ENCODE results near the gene SLC35F4. TPM values are rescaled to one million over a fixed set of nuclear protein-coding genes. Genes with fewer than 3 reads are reported as not detected.

SLC35F4 gene
- total and polyA plus RNA-seq, 10 of the 15 experiments (the other 5 are each of a cell fraction or from before 2014, with no cell fraction given) = 0.06 to 0.30 TPM; not detected in 8

GRCh38 chr14:57835766-57836165 lies 30.1 kb downstream of the SLC35F4 start:
- H3K79me2 ChIP-seq (ENCODE audit: control insufficient read depth, insufficient read depth, low read length) = no peaks in the 10 kb centered on the region
- POLR2A ChIA-PET = no interaction called here
- SMC1A ChIA-PET (ENCODE audit: uncharacterized antibody, unreplicated experiment) = no interaction called here
- in situ Hi-C loops (cut with MboI) = no loop called here
- no peak for FAIRE-seq
- no peaks in the 10 kb centered on the region for H4K20me1 ChIP-seq (ENCODE audit: control insufficient read depth, insufficient read depth)
- intact Hi-C loops (cut with micrococcal nuclease; ENCODE audit: unreplicated experiment) = no loop called here
- H3K27ac ChIP-seq (ENCODE audit: control insufficient read depth, insufficient read depth) = no peak overlapping the region
- TF ChIP-seq NR2C2 (IDR thresholded peaks at IDR 0.05; ENCODE audit: borderline replicate concordance, control insufficient read depth, insufficient read length, low read depth) (no peak), PML (IDR thresholded peaks at IDR 0.05; ENCODE audit: low read length) (no peak), ZNF622 (IDR thresholded peaks at IDR 0.05) (no peak), YBX1 (IDR thresholded peaks at IDR 0.05) (no peak), RFX5 (IDR thresholded peaks at IDR 0.05; ENCODE audit: low read depth, low read length) (no peak), BCL11A (IDR thresholded peaks at IDR 0.05; ENCODE audit: low read depth, low read length) (no peak), MEF2B (IDR thresholded peaks at IDR 0.05; ENCODE audit: partially characterized antibody, poor library complexity, severe bottlenecking) (no peak), SUZ12 (IDR thresholded peaks at IDR 0.05; ENCODE audit: unreplicated experiment) (no peak), GATAD2B (conservative IDR thresholded peaks at IDR 0.05; ENCODE audit: low read depth) (no peak), ZNF207 (IDR thresholded peaks at IDR 0.05; ENCODE audit: borderline replicate concordance) (no peak), NFYB (IDR thresholded peaks at IDR 0.05; ENCODE audit: insufficient read depth, low read depth, low read length) (no peak), ASH2L (IDR thresholded peaks at IDR 0.05; ENCODE audit: borderline replicate concordance, low read depth) (no peak)
- TF ChIP-seq, protein P1, sequence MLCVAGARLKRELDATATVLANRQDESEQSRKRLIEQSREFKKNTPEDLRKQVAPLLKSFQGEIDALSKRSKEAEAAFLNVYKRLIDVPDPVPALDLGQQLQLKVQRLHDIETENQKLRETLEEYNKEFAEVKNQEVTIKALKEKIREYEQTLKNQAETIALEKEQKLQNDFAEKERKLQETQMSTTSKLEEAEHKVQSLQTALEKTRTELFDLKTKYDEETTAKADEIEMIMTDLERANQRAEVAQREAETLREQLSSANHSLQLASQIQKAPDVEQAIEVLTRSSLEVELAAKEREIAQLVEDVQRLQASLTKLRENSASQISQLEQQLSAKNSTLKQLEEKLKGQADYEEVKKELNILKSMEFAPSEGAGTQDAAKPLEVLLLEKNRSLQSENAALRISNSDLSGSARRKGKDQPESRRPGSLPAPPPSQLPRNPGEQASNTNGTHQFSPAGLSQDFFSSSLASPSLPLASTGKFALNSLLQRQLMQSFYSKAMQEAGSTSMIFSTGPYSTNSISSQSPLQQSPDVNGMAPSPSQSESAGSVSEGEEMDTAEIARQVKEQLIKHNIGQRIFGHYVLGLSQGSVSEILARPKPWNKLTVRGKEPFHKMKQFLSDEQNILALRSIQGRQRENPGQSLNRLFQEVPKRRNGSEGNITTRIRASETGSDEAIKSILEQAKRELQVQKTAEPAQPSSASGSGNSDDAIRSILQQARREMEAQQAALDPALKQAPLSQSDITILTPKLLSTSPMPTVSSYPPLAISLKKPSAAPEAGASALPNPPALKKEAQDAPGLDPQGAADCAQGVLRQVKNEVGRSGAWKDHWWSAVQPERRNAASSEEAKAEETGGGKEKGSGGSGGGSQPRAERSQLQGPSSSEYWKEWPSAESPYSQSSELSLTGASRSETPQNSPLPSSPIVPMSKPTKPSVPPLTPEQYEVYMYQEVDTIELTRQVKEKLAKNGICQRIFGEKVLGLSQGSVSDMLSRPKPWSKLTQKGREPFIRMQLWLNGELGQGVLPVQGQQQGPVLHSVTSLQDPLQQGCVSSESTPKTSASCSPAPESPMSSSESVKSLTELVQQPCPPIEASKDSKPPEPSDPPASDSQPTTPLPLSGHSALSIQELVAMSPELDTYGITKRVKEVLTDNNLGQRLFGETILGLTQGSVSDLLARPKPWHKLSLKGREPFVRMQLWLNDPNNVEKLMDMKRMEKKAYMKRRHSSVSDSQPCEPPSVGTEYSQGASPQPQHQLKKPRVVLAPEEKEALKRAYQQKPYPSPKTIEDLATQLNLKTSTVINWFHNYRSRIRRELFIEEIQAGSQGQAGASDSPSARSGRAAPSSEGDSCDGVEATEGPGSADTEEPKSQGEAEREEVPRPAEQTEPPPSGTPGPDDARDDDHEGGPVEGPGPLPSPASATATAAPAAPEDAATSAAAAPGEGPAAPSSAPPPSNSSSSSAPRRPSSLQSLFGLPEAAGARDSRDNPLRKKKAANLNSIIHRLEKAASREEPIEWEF (IDR thresholded peaks at IDR 0.05; ENCODE audit: insufficient replicate concordance, low read depth, low read length) = no peak
- TF ChIP-seq, protein P2, sequence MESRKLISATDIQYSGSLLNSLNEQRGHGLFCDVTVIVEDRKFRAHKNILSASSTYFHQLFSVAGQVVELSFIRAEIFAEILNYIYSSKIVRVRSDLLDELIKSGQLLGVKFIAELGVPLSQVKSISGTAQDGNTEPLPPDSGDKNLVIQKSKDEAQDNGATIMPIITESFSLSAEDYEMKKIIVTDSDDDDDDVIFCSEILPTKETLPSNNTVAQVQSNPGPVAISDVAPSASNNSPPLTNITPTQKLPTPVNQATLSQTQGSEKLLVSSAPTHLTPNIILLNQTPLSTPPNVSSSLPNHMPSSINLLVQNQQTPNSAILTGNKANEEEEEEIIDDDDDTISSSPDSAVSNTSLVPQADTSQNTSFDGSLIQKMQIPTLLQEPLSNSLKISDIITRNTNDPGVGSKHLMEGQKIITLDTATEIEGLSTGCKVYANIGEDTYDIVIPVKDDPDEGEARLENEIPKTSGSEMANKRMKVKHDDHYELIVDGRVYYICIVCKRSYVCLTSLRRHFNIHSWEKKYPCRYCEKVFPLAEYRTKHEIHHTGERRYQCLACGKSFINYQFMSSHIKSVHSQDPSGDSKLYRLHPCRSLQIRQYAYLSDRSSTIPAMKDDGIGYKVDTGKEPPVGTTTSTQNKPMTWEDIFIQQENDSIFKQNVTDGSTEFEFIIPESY (IDR thresholded peaks at IDR 0.05) = no peak
- TF ChIP-seq, protein P3, sequence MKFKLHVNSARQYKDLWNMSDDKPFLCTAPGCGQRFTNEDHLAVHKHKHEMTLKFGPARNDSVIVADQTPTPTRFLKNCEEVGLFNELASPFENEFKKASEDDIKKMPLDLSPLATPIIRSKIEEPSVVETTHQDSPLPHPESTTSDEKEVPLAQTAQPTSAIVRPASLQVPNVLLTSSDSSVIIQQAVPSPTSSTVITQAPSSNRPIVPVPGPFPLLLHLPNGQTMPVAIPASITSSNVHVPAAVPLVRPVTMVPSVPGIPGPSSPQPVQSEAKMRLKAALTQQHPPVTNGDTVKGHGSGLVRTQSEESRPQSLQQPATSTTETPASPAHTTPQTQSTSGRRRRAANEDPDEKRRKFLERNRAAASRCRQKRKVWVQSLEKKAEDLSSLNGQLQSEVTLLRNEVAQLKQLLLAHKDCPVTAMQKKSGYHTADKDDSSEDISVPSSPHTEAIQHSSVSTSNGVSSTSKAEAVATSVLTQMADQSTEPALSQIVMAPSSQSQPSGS (IDR thresholded peaks at IDR 0.05; ENCODE audit: low read length) = no peak
- no peaks in the 10 kb centered on the region for H3K27me3 ChIP-seq (replicated peaks in 1 of 2; ENCODE audit: control insufficient read depth in 2 of 2, insufficient read depth in 2 of 2, low read length in 1 of 2)
- H2AFZ ChIP-seq (ENCODE audit: control insufficient read depth, low read depth, low read length) = no peak overlapping the region
- RAD21 ChIA-PET (ENCODE audit: unreplicated experiment) = no interaction called here
- no peak overlapping the region for H3K4me2 ChIP-seq (ENCODE audit: control insufficient read depth, insufficient read depth)
- H3K9ac ChIP-seq (ENCODE audit: control insufficient read depth, insufficient read depth, low read length) = no peak overlapping the region
- H3K4me1 ChIP-seq (ENCODE audit: control insufficient read depth, insufficient read depth, low read length) = no peaks in the 10 kb centered on the region
- no peaks in the 10 kb centered on the region for H3K9me3 ChIP-seq (replicated peaks; ENCODE audit: control insufficient read depth, insufficient read depth, low read length)
- BruUV-seq (replicated peaks) = no TSS peak
- H3K36me3 ChIP-seq (ENCODE audit: control insufficient read depth in 2 of 2, insufficient read depth in 2 of 2, low read length in 1 of 2) = no peaks in the 10 kb centered on the region
- H3K4me3 ChIP-seq = no peak overlapping the region
- WGBS (ENCODE audit: insufficient coverage, insufficient replicate concordance, low lambda C conversion rate, missing lambda C conversion rate) = 0% methylated on average over 2 of the region's 2 CpGs
- DNase-seq (ENCODE audit: low read depth, low spot score) = no peak
- CTCF ChIA-PET = no interaction called here
- no peak for ATAC-seq
